HL-60 (cell line): Measurements from ENCODE around the gene PTPN3.

Experiments
- GABPA ChIP-seq: IDR thresholded peaks from 2 replicates; pipeline ENCODE4 v1.6.1; 2012; ENCODE audit warnings: low read depth
- POLR2AphosphoS5 ChIP-seq: IDR thresholded peaks from 2 replicates; pipeline ENCODE4 v1.6.1; 2012; ENCODE audit warnings: low read depth
- SPI1 ChIP-seq: IDR thresholded peaks from 2 replicates; pipeline ENCODE4 v1.6.1; 2012; ENCODE audit warnings: low read depth, mild to moderate bottlenecking, borderline replicate concordance
- TF ChIP-seq, protein P1 (sequence below): IDR thresholded peaks from one replicate; pipeline ENCODE4 v1.5.1; 2011; ENCODE audit warnings: low read length, control low read depth, inconsistent platforms; ENCODE audit not compliant: insufficient read depth
- TF ChIP-seq, protein P2 (sequence below): IDR thresholded peaks from 2 replicates; pipeline ENCODE4 v1.6.1; 2012; ENCODE audit warnings: low read depth; ENCODE audit not compliant: insufficient replicate concordance

DNA sequence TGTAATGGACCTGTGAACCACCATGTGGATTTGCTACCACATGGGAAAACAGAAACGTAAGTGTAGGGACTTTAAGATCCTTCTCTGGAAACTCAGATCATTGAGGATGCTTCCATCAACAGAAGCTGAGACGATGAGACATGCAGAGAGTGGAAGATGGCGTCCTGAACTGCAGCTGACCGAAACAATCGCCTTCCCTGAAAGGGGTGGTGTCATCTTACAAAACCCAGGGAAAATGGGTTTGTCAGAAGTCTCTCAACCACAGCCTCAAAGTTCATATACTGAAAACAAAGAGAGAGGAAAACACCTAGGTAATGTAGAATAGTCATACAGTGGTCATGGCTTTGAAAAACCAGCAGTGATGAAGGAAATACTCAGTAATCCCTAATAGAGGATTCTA is 6.6 kb upstream of the PTPN3 start:
- TF ChIP-seq, protein P1, sequence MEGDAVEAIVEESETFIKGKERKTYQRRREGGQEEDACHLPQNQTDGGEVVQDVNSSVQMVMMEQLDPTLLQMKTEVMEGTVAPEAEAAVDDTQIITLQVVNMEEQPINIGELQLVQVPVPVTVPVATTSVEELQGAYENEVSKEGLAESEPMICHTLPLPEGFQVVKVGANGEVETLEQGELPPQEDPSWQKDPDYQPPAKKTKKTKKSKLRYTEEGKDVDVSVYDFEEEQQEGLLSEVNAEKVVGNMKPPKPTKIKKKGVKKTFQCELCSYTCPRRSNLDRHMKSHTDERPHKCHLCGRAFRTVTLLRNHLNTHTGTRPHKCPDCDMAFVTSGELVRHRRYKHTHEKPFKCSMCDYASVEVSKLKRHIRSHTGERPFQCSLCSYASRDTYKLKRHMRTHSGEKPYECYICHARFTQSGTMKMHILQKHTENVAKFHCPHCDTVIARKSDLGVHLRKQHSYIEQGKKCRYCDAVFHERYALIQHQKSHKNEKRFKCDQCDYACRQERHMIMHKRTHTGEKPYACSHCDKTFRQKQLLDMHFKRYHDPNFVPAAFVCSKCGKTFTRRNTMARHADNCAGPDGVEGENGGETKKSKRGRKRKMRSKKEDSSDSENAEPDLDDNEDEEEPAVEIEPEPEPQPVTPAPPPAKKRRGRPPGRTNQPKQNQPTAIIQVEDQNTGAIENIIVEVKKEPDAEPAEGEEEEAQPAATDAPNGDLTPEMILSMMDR = no peak
- TF ChIP-seq POLR2AphosphoS5 = no peak
- no peak for TF ChIP-seq SPI1
- no peak for TF ChIP-seq GABPA
- TF ChIP-seq, protein P2, sequence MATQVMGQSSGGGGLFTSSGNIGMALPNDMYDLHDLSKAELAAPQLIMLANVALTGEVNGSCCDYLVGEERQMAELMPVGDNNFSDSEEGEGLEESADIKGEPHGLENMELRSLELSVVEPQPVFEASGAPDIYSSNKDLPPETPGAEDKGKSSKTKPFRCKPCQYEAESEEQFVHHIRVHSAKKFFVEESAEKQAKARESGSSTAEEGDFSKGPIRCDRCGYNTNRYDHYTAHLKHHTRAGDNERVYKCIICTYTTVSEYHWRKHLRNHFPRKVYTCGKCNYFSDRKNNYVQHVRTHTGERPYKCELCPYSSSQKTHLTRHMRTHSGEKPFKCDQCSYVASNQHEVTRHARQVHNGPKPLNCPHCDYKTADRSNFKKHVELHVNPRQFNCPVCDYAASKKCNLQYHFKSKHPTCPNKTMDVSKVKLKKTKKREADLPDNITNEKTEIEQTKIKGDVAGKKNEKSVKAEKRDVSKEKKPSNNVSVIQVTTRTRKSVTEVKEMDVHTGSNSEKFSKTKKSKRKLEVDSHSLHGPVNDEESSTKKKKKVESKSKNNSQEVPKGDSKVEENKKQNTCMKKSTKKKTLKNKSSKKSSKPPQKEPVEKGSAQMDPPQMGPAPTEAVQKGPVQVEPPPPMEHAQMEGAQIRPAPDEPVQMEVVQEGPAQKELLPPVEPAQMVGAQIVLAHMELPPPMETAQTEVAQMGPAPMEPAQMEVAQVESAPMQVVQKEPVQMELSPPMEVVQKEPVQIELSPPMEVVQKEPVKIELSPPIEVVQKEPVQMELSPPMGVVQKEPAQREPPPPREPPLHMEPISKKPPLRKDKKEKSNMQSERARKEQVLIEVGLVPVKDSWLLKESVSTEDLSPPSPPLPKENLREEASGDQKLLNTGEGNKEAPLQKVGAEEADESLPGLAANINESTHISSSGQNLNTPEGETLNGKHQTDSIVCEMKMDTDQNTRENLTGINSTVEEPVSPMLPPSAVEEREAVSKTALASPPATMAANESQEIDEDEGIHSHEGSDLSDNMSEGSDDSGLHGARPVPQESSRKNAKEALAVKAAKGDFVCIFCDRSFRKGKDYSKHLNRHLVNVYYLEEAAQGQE = no peak
